ENCODE data around the gene ALX3.
A peak's percentile ranks its signal among the peaks of the same experiment; 100 is the strongest.
"Not testable (repeated sequence)": the region's sequence is repeated elsewhere in the genome, so short reads cannot be mapped to it uniquely, and the experiment has no call there.

The ALX3 gene

DNA sequence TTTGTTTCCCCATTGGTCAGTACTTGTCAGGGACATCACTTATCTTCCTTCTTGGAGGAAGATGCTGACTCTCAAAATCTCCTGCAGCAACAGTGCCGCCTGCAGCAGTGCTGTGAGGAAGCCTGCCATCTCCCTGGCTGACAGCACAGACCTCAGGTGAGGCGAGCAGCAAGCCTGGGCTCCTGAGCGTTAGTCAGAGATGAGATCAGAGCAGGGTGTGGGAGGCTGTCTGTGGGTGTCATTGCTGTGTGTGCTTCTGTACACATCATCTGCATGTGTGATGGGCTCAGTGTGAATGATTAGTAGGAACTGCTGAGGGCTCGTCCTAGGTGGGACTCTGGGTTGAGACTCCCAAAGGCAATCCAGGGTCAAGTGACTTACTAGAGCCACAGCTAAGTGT lies 29.9 kb downstream of the ALX3 start:
- DNase-seq: no peak

DNA sequence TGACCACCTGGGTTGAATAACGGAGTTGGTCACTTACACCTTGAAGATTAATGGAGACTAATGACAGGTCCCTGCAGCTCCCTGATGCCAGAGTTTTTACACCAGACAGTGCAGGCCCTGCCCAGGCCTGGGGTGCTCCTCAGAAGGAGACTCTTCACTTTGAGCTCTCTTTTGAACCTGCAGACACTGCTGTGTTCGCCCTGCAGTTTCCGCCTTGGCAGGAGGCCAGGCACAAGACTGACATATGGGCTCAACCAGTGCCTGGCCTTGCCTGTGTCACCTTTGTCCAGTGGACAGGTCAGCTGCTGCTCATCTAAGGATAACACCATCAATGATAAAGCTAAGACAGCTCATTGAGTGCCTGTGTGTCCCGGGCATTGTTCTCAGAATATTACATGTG lies 30.8 kb downstream of the ALX3 start:
- DNase-seq: no peak

DNA sequence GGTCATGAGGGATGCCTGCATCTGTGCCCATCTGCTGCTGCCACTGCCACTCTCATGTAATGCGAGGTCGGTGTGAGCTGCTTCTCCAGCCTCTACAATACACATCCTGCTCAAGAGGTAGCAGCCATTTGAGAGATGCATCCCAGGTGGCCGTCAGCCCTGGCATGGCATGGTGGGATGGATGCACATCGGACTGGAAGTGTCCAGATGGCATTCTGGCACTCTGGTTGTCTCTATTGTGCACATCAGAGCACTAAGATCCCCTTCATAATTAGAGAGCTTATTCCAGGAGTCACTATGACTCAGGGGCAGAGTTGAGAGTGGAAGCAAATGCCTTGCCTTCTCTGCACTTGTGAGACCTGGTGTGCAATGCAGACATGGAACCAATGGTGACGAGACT lies 32.2 kb downstream of the ALX3 start:
- DNase-seq: no peak

DNA sequence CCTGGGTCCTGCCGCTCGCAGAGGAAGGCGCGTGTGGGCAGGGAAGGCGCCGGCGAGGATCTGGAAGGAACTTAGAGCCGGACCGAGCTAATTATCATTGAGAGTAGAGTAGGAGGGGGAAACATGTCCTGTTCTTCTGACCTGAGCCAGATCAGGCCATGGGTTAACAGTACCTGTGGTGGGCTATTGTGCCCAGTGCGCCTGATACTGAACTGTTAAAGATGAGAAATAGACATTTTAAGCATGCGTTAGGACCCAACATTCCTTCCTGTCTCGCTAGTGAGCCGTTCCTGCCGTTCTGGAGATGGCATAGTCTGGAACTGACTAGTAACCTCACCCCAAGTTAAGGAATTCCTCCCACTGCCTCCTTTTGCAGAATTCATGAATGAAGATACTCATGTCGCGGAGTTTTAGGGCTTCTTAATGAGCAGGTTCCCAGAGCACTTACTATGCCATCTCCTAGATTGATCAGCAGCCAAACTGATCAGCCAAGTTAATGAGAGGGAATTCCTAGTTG lies 35.2 kb downstream of the ALX3 start:
- DNase-seq: no peak

DNA sequence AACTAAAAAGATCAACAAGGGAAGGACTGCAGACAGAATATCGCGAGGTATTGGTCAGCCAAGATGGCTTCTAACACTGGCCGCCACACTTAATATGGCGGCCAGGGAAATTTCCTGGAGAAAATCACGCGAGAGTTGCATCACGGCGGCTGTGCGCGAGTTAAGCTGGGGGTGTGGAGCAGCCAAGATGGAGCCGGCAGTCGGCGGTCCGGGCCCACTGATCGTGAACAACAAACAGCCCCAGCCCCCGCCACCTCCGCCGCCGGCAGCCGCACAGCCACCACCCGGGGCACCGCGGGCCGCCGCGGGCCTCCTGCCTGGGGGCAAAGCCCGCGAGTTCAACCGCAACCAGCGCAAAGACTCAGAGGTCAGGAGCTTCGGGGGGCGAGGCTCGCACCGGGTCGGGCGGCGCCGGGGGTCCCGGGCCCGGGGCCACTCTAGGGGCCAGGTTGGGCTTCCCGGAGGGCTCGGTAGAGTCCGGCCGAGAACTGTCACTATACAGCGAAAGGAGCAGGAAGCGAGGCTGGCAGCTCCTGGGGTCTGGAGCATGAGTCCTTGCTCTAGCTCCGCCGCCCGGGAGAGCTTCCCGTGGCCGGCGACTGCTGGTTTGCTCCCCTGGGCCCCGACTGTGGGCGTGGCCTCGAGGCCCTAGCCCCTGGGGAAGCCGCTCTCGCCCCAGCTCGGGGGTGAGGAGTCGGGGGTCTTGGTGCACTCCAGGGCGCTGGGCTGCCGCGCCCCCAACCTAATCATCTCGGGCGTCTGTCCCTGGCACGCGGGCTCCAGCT lies 35.8 kb downstream of the ALX3 start, which contains the start of gene STRIP1:
TSS of gene STRIP1 (plus strand) at position 174 of the 785 bp plus-strand sequence. CDS start at position 188, 14 bp downstream.
- peak; percentile 96 for DNase-seq

DNA sequence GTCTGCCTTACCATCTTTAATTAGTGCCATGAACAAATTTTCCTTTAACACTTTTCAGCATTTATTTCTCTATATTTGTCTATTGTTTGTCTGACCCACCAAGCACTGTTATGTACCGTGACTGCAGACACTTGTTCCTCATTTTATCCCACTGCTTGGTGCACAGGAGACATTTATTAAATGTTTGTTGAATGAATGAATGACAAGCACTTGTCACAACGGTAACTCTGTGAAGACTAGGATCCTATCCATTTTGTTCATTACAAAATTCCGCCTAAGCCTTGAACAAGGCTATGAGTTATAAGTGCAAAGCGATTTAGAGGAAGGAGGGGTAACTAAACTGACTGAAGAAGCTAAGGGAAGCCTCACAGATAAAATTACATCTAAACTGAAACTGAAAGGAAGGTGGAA lies 36.4 kb downstream of the ALX3 start:
- no peak for DNase-seq

DNA sequence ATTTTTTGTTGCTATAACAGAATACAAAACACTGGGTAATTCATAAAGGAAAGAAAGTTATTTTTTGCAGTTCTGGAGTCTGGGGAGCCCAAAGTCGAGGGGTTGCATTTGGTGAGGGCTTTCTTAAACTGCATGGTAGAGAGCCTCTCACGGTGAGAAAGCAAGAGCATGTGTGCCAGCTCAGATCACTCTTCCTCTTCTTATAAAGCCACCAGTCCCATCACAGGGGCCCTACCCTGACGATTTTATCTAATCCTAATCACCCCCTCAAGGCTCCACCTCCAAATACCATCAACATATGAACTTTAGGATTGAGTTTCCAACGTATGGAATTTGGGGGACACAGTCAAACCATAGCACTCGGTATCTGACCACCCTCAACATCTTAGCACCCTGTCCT lies 37.1 kb downstream of the ALX3 start:
- DNase-seq: no peak

DNA sequence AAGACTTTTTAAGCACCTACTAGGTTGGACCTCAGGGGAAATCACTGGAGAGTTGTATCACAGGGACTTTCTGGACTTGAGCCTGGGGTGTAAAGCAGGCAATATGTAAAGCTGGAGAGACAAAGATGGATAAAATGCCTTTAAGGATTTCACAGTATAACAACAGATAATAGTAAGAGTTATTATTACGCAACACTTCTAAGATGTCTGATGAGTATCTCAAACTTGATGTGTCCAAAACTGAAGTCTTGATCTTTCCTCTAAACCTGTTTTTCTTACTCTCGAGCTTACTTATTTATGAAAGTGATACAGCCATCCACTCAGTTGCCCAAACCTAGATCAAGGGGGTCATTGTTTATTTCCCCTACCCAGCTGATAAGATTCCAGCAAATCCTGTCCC lies 38.1 kb downstream of the ALX3 start:
- DNase-seq: no peak

DNA sequence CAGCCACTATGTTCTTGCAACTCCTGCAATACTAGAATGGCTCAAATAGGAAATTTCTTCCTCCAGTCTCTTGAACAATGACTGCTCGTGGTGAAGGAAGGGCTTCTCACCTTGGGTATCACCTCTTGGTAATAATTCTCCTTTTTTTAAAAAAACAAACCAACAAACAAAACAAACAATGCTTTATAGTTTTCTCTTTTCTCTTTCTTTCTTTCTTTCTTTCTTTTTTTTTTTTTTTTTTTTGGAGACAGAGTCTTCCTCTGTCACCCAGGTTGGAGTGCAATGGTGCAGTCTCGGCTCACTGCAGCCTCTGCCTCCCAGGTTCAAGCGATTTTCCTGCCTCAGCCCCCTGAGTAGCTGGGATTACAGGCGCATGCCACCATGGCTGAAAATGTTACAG lies 39.8 kb downstream of the ALX3 start:
- DNase-seq: not testable (repeated sequence)

DNA sequence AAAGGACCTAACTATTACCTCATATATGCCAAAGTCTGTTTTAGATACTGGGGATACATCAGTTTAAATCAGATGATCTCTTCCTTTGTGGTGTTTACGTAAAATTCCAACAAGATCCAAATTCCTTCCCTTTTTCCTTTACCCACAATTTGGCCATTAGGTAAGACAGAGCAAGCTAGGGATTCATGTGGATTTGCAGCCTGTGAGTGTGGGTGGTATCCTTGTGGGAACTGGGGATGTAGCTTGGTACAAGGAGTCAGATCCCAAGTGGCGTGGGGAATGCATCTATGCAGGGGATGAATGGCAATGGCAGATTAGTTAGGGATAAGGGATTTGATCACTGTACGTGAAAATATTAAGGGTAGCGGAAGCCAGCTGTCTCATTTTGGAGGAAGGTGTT lies 45.9 kb downstream of the ALX3 start:
- DNase-seq: no peak

DNA sequence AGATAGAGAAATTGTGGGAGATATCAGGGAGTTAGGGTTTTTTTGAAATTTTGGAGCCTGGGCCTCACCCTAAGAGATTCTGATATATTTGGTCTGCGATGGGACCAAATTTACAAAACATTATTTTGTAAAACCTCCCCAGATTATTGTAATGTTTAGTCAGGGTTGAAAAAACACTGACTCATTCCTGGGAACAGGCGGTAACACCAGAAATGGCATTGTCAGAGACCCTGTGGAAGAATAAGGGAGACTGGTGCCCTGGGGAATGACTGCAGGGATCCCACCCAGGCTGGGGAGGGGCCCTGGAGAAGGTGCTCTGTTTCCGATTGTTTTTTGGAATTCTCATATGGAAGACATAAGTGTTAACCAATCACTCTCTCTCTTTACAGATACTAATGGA lies 49.2 kb downstream of the ALX3 start:
- no peak for DNase-seq

DNA sequence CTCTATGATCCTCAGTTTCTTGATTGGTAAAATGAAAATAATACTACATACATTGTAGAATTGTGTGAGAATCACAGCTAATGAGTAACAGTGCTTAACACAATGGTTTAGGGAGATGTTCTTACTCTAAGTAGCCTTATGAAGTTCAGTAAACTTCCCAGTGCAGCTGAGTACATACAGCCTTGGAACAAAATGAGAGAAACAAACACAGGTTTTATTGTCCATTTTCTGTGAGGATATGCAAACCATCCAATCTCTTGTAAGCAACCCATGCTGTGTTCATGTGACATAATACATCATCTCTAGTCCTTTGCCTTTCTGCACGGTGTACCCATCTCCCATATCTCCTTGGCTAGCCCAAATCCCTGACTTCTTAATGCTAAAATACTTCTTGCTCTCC lies 50.7 kb downstream of the ALX3 start:
- DNase-seq: no peak

DNA sequence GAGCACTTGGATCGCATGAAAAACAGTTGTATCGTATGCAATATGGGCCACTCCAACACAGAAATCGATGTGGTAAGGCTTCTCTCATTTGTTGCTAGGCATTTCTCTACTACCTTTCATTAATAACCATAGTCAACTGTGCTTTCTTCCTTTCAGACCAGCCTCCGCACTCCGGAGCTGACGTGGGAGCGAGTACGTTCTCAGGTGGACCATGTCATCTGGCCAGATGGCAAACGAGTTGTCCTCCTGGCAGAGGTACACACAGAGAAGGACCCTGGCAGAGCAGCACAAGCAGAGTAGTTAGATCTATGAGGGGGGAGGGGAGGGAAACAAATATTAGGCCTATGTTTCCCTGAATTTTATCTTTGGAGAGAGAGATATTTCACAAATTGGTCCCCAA lies 52.1 kb downstream of the ALX3 start:
- no peak for DNase-seq

DNA sequence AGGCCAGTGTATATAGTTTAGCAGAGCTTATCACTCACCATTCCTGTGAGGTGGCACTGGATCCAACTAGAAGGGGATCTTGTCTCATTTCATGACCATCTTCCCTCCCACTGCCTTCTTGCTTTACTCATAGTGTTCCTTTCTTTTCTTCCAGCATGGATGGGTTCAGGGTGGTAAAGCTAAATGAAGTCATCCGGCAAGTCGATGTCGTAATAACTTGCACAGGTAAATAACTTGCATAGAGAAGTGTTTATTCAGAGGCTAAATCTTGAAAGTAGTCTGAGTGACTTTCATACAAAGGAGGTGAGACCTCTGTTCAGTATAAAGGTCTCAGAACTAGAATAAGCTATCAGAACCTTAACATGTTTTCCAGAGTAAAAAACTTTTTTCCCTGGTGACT lies 52.7 kb downstream of the ALX3 start:
- DNase-seq: no peak

DNA sequence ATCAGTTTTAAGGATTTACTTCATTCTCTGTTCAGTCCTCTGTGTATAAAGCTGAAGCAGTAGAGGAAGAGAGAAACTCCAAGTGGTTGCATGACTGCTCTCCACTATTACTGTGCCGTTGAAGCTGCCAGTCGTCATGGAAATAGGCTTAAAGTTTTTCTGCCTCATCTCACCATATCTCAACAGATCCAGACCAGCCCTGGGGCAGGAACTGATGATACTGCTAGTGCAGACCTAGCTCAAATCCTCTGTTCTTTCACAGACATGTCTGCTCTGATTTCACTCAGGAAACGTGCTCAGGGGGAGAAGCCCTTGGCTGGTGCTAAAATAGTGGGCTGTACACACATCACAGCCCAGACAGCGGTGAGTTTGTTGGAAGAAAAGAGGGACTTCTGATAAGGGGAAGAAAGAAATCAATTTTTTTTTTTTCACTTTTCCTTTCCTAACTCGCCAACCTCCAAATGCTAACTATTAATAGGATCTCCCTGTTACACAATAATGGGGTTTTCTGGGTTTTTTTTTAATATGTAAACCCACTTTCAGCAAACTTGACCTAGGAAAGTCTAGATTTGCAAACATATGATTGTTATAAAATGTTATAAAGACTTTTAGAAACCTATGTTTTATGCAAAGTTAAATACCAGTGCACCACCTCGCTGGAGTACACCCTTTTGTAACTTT lies 58.2 kb downstream of the ALX3 start:
- no peak for DNase-seq

DNA sequence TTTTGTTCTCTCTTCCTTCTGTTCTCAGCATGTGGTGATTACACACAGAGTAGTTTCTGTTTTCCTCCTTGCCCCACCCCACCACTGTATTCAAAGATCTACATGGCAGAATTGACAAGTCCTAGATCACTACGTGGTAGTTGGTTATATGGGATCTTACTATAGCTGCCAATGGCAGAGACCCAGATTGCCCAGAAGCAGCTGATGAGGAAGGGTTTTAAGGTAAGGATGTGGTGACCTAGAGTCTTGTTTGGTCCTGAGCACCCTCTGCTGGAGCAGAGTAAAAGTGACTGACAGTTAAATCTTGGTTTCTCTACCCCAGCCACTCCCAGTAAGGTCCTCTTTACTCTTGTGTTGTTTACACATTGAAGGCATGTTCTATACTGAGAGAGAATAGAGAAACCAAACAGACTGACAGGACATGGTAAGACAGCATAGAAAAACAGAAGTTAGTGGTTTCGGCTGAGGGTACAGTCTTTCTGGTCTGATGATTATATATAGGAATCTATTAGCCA lies 58.9 kb downstream of the ALX3 start:
- no peak for DNase-seq

Measured in right hindlimb (tissue), 1 donor.